HG03108 (cell line): ENCODE results near the gene JPH2.
"Not testable (repeated sequence)": the region's sequence is repeated elsewhere in the genome, so short reads cannot be mapped to it uniquely, and the experiment has no call there.

Source experiments
- ATAC-seq: cut with Tn5 transposase; IDR thresholded peaks from one replicate; pipeline ENCODE4 v1.9.1; 2021; ENCODE audit warnings: moderate library complexity; ENCODE audit not compliant: unreplicated experiment

The JPH2 gene

DNA sequence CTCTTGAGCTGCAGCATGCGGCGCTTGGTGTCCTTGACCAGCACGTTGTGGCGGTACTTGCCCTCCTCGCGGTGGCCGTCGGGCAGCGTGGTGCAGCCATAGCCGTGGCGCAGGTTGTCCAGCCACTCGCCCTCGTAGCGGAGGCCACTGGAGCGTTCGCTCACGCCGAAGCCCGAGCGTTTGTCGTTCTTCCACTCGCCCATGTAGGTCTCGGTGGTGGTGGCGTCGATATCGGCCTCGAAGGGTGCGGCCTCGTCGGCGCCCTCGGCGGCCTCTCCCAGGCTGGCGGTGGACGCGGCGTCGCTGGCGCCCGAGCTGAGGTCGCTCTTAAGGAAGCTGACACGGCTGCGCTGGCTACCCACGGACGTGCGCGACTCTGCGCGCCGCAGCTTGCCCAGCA lies 27.3 kb downstream of the JPH2 start:
- no peak for ATAC-seq

DNA sequence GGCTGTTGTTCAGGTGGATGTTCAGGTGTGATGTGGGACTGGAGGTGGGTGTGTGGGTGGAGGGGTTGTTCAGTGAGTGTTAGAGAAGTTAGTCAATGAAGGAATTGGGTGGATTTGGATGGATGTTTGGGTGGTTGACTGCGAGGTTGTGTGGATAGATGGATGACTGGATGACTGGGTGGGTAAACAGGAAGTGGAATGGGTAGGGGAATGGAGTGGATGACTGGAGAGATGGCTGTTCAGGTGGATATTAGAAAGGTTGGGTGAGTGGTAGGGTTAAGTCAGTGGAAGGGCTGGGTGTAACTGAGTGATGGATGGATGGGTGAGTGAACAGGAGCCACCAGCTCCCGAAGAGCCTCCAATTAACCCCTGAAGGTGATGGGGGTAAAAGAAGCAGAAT lies 27.9 kb downstream of the JPH2 start:
- no peak for ATAC-seq

DNA sequence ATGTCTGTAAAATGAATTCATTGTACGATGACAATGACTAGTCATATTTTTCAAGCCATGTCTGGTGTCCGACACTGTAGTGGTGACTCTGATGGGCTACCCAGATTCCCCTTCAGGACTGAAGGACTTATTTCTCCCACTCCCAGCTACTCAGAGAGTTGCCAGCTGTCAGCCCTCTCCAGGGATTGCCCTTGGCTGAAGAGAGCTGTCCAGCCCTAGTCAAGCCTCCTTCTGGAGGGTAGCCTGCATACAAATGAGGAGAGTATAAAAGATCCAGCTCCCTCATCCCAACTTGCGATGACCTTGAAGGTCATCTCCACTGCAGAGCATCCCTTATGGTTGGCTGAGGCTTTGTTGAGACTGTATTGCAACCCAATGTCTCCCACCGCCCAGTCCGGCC lies 29.9 kb downstream of the JPH2 start:
- no peak for ATAC-seq

DNA sequence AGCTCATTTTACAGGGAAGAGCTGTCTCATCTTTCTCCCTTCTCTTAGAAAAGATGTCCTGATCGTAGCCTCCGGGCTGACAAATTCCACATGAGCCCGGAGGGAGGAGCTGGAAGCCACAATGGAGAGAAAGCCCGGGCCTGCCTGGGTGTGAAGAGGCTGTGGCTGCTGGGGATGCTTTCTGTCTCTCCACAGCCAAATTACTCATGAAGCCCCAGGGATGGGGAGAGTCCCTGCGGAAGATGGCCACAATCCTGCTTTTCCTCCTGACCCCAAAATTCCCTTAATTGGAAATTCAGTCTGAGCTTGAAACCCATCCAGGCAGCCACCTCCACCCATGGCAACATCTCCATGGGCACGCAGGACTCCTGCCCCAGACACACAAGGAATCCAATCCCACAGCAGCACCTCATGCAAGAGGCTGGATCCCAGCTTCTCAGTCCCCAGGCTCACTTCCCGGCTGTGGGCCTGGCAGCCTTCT lies 32.4 kb downstream of the JPH2 start:
- ATAC-seq = no peak

DNA sequence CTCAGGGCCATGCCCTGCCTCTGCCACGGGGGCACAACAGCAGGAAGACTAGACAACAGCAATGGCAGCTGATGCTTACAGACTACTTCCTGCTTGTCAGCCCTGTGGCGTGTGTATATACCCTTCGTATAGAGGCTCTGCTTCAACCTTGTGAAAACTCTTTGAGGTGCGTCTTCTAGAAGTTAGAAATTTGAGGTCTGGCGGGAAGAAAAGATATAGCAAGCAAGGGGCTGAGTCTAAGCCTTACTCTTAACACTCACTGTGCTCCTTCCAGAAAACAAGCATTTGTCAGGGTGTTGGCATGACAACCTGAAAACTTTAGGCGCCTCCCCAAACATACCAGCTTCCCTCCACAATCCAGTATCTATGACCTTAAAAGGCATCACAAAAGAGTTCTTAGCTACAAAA lies 33.3 kb downstream of the JPH2 start:
- ATAC-seq = no peak

DNA sequence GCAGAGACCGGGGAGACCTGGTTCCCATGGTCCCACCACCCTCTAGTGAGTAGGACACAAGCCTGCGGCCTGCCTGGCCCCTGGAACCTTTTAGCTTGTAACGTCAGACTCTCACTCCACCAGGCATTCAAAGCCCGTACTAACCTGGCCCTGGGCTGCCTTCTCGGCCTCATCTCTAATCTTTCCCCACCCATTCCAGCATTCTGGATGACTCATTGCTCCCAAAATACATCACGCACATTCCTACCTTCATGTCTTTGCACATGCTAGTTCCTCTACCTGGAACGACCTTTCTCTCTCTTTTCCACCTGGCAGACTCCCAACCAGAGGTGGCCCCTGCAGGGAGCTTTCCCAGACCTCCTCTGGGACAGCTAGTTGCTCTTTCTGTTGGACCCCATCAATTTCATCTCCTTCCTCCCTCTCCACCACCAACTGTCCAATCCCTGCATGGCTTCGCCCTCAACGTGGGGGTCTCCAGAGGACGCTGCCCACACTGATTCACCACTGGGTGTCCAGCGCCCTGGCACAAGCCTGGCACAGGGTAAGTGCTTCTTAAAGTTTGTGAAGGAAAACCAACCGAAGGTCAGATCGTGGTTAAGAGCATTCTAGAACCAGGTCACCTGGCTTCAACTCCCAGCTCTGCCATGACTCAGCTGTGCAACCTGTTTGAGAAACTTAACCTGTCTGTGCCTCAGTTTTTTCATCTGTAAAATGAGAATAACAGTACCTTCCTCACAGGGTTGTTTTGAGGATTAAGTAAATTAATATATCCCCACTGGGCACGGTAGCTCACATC lies 35.2 kb downstream of the JPH2 start:
- ATAC-seq = no peak

DNA sequence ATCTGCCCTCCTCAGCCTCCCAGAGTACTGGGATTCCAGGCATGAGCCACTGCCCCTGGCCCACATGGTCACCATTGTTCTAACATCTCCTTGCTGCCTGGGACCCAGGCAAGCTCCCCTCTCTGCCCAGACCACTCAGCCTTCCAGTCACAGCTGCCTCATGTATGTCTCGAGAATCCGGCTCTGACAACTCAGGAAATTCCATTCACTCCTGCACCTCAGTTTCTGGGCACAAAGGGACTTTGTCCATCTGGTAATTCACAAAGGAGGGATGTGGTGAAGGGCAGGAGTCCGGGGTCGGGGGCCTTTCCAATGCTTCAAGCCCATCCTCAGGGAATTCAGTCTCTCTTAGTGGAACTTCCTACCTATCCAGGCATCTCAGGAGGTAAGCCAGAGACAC lies 40.7 kb downstream of the JPH2 start:
- ATAC-seq = no peak

DNA sequence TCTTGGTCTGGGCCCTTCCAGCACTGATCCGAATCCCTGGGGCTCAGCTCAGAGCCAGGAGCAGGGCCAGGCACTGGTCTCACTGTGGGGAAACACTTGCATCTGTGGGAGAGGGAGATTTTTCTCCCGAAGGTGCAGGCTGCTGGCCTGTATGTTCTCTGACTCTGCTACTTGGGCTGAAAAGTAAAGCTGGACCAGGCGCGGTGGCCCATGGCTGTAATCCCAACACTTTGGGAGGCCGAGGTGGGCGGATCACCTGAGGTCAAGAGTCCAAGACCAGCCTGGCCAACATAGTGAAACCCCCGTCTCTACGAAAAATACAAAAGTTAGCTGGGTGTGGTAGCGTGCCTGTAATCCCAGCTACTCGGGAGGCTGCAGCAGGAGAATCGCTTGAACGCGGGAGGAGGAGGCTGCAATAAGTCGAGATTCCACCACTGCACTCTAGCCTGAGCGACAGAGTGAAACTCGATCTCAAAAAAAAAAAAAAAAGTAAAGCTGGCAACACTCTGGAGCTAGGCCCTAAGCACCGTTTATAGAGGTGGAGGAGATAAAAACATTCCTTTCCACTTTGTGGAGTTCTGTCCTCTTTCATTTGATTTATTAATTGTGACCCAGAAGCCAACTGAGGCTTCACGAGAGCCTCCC lies 41.7 kb downstream of the JPH2 start:
- ATAC-seq = no peak

DNA sequence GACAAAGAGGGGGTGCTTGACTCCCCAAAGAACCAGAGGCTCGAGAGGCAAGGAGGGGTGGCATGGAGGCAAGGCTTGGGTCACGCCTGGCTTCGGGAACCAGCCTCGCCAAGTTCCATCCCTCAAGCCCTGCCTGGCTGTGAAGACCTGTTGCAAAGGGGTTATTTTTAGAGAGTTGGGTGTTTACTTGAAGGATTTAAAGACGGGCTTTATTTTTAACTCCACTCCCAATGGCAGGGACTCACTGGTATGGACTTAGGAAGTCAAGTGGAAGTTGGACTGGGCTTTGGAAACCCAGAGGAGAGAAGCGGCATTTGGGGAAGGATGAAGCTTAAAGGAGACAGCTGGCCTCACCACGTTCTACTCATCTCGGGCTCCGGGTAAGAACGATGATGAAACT lies 43.1 kb downstream of the JPH2 start:
- no peak for ATAC-seq

DNA sequence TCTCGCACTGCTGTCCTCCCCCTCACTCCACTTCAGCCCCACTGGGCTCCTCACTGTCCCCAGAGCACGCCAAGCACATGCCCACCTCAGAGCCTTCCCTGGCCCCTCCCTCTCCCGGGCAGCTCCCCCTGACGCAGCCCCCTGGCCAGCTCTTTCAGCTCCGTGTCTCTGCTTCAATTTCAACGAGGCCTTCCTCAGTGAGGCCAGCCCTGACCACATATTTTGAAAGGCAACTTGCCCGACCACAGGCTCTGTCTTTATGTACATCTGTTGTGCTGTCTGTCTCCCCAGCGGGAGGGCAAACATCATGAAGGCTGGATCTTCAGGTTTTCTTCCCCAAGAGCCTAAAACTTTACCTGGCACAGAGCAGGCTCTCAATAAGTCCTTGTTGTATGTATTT lies 44.6 kb downstream of the JPH2 start:
- no peak for ATAC-seq

DNA sequence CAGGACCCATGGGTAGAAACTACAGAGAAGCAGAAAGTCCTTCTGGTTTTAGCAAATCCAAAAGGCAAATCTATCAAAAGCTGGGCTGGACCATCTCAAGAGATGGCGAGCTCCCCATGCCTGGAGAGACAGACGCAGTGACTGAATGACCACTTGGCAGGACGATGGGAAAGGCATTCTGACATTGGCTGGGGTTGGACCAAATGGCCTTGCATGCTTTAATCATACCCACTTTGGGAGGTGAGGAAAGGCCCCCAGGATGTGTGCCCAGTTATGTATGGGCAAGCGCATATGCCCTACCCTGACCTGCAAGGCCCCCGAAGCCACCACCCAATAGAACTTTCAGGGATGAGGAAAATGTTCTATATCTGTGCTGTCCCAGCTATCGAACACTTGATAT lies 45.1 kb downstream of the JPH2 start:
- no peak for ATAC-seq

DNA sequence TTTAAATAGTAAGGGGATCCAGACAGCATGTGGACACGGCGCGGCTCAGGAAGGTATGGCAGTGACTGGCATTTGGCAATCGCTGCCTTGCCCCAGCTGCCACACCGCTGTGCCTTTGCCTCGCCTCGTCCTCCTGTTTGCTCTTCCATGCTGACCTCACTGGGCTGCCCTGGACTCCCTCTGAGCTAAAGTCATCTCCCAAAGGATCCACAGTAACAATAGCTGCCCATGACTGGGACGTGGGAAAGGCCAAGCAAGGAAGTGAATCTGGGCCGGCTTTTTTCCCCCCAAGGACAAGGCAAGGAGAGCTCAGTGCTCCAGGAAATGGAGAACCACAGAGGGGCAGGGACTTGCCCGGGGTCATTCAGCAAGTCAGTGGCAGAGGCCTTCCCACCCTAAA lies 48.1 kb downstream of the JPH2 start:
- no peak for ATAC-seq

DNA sequence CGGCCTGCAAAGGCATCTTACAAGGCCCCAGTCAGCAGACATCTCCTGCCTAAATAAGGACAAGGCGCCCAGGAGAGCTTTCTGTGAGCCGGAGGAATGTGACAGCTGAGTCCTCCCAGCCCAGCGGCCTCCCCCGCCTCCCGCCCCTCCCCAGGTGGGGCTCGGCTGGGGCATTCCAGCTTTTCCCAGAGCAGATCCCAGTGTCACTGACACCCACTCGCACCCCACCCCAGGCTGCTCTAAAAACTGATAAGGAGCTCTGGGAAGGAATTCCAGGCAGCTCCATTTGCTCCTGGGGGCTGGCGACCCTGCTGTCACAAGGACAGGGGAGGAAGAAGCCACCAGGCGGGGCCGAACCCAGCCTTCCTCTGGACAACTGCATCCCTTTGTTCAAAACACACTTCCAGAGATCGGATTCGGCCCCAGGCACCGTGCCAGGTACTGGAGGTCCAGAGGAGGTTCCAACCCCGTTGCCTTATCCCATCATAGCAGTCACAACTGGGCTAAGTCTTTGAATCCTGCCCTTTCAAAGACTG lies 49.7 kb downstream of the JPH2 start:
- ATAC-seq = no peak

DNA sequence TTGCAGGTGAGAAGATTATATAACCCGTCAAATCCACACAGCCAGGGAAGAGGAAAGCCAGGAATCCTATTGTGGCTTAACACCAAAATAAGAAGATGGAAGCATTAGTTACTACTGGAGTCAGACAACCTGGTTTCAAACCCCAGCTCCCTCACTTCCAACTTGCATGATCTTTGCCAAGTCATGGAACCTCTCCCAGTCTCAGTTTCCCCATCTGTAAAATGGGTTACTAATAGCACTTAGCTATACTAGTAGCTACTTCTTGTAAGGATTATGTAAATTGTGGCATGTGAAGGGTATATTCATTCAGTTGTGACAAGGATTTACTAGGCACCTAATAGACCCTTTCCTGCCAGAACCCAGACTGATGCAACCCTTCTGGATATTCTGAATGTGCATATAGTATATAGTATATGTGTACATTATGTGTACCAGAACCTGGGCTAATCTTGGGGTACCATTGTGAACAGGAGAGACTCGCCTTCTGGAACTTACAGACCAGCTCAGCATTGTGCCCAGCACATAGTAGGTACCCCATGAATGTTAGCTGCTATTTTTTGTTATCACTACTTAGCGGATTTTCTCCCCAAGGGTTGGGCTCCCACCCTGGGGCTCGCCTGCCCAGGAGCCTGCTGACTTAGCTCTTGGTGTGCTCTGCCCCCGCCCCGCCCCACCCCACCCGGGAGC lies 50.3 kb downstream of the JPH2 start:
- no peak for ATAC-seq

DNA sequence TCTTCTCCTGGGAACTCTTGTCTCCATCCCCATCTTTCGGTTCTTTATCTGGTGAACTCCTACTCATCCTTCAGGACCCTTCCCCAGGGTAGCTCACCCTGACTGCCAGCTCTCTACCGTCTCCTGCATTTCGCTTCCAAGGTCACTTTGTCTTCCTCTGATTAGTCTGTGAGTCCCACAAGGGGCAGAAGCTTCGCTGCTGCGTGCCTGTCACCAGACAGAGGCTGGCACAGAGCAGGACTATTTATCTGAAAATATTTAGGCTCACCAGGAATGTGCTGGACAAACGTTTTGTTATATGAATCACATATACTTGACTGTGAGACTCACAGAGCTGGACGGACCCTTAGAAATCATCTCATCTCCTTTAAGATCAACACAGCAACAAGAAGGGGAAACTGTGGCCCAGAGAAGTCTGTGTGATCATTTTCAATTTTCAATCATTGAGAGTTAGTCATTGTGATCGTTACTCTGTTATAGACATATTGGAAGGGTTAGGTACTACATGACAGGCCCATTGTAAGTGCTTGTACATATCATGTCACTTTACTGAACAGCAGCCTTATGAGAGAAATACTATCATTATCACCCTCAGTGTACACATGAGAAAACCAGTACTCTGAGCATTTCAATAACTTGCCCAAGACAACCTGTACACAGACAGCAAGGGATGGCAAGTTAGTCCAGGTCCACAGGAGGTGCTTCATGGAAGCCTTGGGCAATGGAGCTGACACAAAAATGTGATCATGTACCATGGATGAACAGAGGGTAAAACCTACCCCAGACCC lies 51.4 kb downstream of the JPH2 start:
- ATAC-seq = no peak

DNA sequence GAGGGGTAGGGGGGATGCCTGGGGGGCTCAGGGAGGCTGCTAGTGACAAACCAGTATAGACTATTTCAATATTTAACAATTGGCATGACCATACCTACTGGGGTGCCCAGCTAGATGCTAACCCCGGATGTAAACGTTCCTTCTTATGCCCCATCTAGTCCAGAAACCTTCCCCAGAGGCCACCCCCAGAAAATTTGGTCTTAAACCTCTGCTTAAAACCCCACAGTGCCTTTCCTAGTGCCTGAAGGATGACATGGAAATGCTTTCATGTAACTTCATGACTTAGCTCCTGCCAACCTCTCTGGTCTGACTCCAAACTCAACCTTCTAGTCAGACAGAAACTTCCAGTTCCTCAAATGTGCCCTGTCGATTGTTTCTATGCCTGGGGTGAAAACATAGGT lies 52.0 kb downstream of the JPH2 start:
- no peak for ATAC-seq

DNA sequence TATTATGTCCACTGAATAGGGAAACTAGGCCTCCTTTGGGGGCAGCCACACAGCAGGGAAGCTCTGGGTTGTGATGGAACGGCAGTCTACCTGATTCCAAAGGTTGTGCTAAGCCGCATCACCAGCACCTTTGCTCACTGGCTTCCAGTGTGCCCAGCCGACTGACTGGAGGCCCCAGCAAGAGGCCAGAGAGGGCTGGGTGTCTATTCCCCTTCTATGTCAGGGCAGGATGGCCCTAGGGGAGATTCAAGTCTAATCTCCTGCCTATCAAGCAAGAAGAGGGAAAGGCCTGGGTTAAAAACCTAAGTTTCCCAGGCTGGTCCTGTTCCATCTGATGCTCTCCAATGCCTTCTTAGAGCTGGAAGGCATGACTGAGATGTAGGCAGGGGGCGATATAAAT lies 53.6 kb downstream of the JPH2 start:
- ATAC-seq = no peak

DNA sequence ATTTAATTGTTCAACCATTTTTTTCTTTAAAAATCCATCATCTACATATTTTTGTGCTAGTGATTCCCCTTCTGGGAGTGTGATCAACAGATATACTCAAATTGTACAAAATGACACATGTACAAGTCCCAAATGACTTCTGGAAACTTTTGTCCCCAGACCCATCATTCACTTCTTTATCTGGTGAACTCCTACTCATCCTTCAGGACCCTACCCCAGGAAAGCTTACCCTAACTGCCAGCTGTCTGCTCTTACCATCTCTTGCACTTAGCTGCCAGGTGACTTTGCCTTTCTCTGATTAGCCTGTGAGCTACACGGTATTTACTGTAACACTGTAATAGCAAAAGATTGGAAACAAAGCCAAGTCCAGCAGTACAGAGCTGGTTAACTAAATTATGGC lies 55.3 kb downstream of the JPH2 start:
- no peak for ATAC-seq

DNA sequence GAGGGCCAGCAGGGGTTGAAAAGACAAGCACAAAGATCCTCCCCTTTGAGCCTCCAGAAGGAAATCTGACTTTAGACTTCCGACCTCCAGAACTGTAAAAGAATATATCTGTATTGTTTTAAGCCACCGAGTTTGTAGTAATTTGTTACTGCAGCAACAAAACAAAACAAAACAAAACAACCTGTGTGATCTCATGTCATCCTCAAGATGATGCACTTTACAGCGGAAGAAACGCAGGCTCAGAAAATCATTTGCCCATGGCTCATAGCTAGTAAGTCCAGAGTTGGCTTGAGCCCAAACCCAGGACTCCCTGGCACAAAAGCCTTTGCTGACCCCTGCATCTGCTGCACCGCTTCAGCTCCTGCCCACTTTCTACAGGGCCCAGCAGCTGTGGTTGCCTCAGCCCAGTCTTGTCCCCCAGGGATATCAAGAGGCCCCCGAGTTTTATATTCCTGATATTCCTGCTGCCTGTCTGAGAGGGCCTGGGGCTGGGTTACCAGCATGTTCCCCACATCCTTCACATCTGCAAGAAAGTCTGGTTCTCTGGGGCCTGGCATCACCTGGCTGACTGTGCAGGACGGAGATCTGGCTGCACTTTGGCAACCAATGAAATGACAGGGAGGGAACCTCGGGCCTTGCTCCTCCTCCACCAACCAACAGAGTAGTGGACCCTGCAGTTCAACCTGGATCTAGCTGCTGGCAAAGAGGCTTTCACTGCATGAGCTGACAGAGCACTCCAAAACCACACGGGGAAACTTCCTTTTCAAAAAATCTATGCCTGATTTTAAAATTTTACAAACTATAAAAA lies 56.9 kb downstream of the JPH2 start:
- ATAC-seq = no peak

DNA sequence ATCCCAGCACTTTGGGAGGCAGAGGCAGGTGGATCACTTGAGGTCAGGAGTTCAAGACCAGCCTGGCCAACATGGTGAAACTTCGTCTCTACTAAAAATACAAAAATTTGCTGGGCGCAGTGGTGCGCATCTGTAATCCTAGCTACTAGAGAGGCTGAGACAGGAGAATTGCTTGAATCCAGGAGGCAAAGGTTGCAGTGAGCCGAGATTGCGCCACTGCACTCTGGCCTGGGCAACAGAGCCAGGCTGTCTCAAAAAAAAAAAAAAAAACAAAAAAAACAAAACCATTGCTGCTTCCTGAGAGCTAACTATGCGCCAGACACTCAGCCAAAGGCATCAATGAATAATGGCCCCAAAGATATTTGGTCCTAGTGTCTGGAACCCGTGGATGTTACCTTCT lies 57.7 kb downstream of the JPH2 start:
- not testable (repeated sequence) for ATAC-seq
